Mononuclear cell (primary cell): ENCODE data around the gene SIN3B. TPM values are rescaled to one million over a fixed set of nuclear protein-coding genes. Genes with fewer than 3 reads are reported as not detected.
"Not testable (repeated sequence)": the region's sequence is repeated elsewhere in the genome, so short reads cannot be mapped to it uniquely, and the experiment has no call there.

Source experiments
- H3K27me3 ChIP-seq: 2 replicates; pipeline ENCODE4 v1.6.0; 2011; ENCODE audit warnings: low read length, control low read depth; ENCODE audit not compliant: insufficient read depth
- H3K4me1 ChIP-seq: 2 replicates; pipeline ENCODE4 v1.5.1; 2011; ENCODE audit warnings: mild to moderate bottlenecking, low read length, control low read depth; ENCODE audit not compliant: insufficient read depth
- H3K4me3 ChIP-seq: 2 replicates; pipeline ENCODE4 v1.5.1; 2011; ENCODE audit warnings: mild to moderate bottlenecking, low read length, moderate library complexity
- H3K9me3 ChIP-seq: 2 replicates; pipeline ENCODE4 v1.5.1; 2011; ENCODE audit warnings: low read depth, mild to moderate bottlenecking, control low read depth, low read length
- total RNA-seq: library from RNA; depleted of rRNA; stranded (reverse); fragments of >200 nt; gene quantifications from one replicate; pipeline ENCODE4 v1.2.3, GENCODE V29; 2012

The SIN3B gene
- total RNA-seq, 1 donor: 27.4 TPM

- no peaks in the 10 kb centered on the region for H3K27me3 ChIP-seq
- no peaks in the 10 kb centered on the region for H3K9me3 ChIP-seq
- H3K4me3 ChIP-seq: no peak overlapping the region
- H3K4me1 ChIP-seq: no peaks in the 10 kb centered on the region
Observed at GRCh38 chr19:16869331-16869972, 40.3 kb downstream of the SIN3B start.

- Histone ChIP-seq H3K27me3 (no peaks in the 10 kb centered on the region), H3K9me3 (no peaks in the 10 kb centered on the region), H3K4me3 (no peak overlapping the region), H3K4me1 (no peaks in the 10 kb centered on the region)
Observed at GRCh38 chr19:16871871-16872270, 42.7 kb downstream of the SIN3B start.

GRCh38 chr19:16872728-16873127 lies 43.5 kb downstream of the SIN3B start:
- Histone ChIP-seq H3K27me3 (no peaks in the 10 kb centered on the region), H3K4me1 (no peaks in the 10 kb centered on the region), H3K4me3 (no peak overlapping the region), H3K9me3 (no peaks in the 10 kb centered on the region)

GRCh38 chr19:16873594-16873993 lies 44.4 kb downstream of the SIN3B start:
- H3K9me3 ChIP-seq: no peaks in the 10 kb centered on the region
- H3K27me3 ChIP-seq: no peaks in the 10 kb centered on the region
- H3K4me1 ChIP-seq: no peaks in the 10 kb centered on the region
- H3K4me3 ChIP-seq: no peak overlapping the region

GRCh38 chr19:16874250-16874977 lies 45.2 kb downstream of the SIN3B start:
- H3K4me1 ChIP-seq: no peaks in the 10 kb centered on the region

GRCh38 chr19:16874978-16875299 lies 45.7 kb downstream of the SIN3B start:
- not testable (repeated sequence) for H3K27me3 ChIP-seq, H3K4me3 ChIP-seq, H3K9me3 ChIP-seq, H3K4me1 ChIP-seq

More at GRCh38 chr19:16874250-16874977, 45.2 kb downstream of the SIN3B start:
- Histone ChIP-seq H3K4me3 (no peak overlapping the region), H3K9me3 (no peaks in the 10 kb centered on the region), H3K27me3 (no peaks in the 10 kb centered on the region)

GRCh38 chr19:16875584-16876555 lies 46.7 kb downstream of the SIN3B start:
- H3K4me3 ChIP-seq: no peak overlapping the region
- H3K27me3 ChIP-seq: no peaks in the 10 kb centered on the region
- no peaks in the 10 kb centered on the region for H3K4me1 ChIP-seq
- H3K9me3 ChIP-seq: no peaks in the 10 kb centered on the region

GRCh38 chr19:16876904-16877361 lies 47.7 kb downstream of the SIN3B start:
- no peaks in the 10 kb centered on the region for H3K4me1 ChIP-seq
- H3K27me3 ChIP-seq: no peaks in the 10 kb centered on the region
- no peak overlapping the region for H3K4me3 ChIP-seq
- H3K9me3 ChIP-seq: peaks cover 8% of the 10 kb centered on the region

- Histone ChIP-seq H3K4me1 (no peaks in the 10 kb centered on the region), H3K9me3 (peaks cover 12% of the 10 kb centered on the region), H3K27me3 (no peaks in the 10 kb centered on the region), H3K4me3 (no peak overlapping the region)
Observed at GRCh38 chr19:16877581-16877980, 48.4 kb downstream of the SIN3B start.

- Histone ChIP-seq H3K9me3 (peaks cover 12% of the 10 kb centered on the region), H3K27me3 (no peaks in the 10 kb centered on the region), H3K4me1 (no peaks in the 10 kb centered on the region), H3K4me3 (no peak overlapping the region)
Observed at GRCh38 chr19:16878181-16878965, 49.2 kb downstream of the SIN3B start.

GRCh38 chr19:16880884-16881554 lies 51.8 kb downstream of the SIN3B start:
- Histone ChIP-seq H3K27me3 (no peaks in the 10 kb centered on the region), H3K4me1 (no peaks in the 10 kb centered on the region), H3K9me3 (peaks cover 12% of the 10 kb centered on the region), H3K4me3 (no peak overlapping the region)

GRCh38 chr19:16882146-16882545 lies 52.9 kb downstream of the SIN3B start:
- Histone ChIP-seq H3K4me1 (no peaks in the 10 kb centered on the region), H3K4me3 (no peak overlapping the region), H3K9me3 (peaks cover 12% of the 10 kb centered on the region), H3K27me3 (no peaks in the 10 kb centered on the region)

GRCh38 chr19:16883522-16883921 lies 54.3 kb downstream of the SIN3B start:
- Histone ChIP-seq H3K9me3 (peaks cover 12% of the 10 kb centered on the region), H3K4me1 (peaks cover 8% of the 10 kb centered on the region), H3K27me3 (no peaks in the 10 kb centered on the region), H3K4me3 (no peak overlapping the region)

GRCh38 chr19:16885166-16885565 lies 56.0 kb downstream of the SIN3B start:
- H3K4me1 ChIP-seq: peaks cover 17% of the 10 kb centered on the region
- H3K4me3 ChIP-seq: no peak overlapping the region
- H3K27me3 ChIP-seq: peaks cover 3% of the 10 kb centered on the region
- peaks cover 12% of the 10 kb centered on the region for H3K9me3 ChIP-seq
